Stimulated activated CD8-positive, alpha-beta memory T cell treated with anti-CD3 and anti-CD28 coated beads, Interleukin-12 subunit alpha, Interleukin-12 subunit beta, amount 100 ng/mL, for 1 hour (primary cell): ENCODE measurements around the gene RALY.
"Not testable (repeated sequence)": the region's sequence is repeated elsewhere in the genome, so short reads cannot be mapped to it uniquely, and the experiment has no call there.

Experiments
- DNase-seq: peaks from one replicate; pipeline ENCODE4 v3.0.0-alpha.2; 2020; ENCODE audit warnings: low read depth

The RALY gene

GRCh38 chr20:34105978-34106675 is 112.4 kb downstream of the RALY start:
- DNase-seq, result no peak

GRCh38 chr20:34108616-34109174 is 115.0 kb downstream of the RALY start:
- DNase-seq, result no peak

GRCh38 chr20:34109442-34109841 is 115.7 kb downstream of the RALY start:
- DNase-seq, result no peak

GRCh38 chr20:34110025-34110744 is 116.5 kb downstream of the RALY start:
- no peak for DNase-seq

- DNase-seq, result peak; percentile 2
Observed at GRCh38 chr20:34110745-34111641, 117.3 kb downstream of the RALY start.

- peak; percentile 89 for DNase-seq
Observed at GRCh38 chr20:34111702-34112599, 118.2 kb downstream of the RALY start, which contains the start of gene EIF2S2. Gene EIF2S2 (minus strand): TSS chr20:34112243. CDS start chr20:34112110, 133 bp downstream.

GRCh38 chr20:34112600-34113101 is 118.9 kb downstream of the RALY start:
- DNase-seq, result no peak

GRCh38 chr20:34114809-34115208 is 121.1 kb downstream of the RALY start:
- DNase-seq, result no peak

GRCh38 chr20:34115232-34115631 is 121.5 kb downstream of the RALY start:
- DNase-seq, result no peak

- no peak for DNase-seq
Observed at GRCh38 chr20:34120213-34120612, 126.5 kb downstream of the RALY start.

- no peak for DNase-seq
Observed at GRCh38 chr20:34122274-34122980, 128.7 kb downstream of the RALY start.

GRCh38 chr20:34123309-34123708 is 129.6 kb downstream of the RALY start:
- no peak for DNase-seq

- no peak for DNase-seq
Observed at GRCh38 chr20:34124469-34125249, 130.9 kb downstream of the RALY start.

GRCh38 chr20:34127792-34128191 is 134.1 kb downstream of the RALY start:
- no peak for DNase-seq

GRCh38 chr20:34129518-34130162 is 135.9 kb downstream of the RALY start:
- peak; percentile 24 for DNase-seq

GRCh38 chr20:34131491-34131890 is 137.8 kb downstream of the RALY start:
- DNase-seq, result no peak

- DNase-seq, result not testable (repeated sequence)
Observed at GRCh38 chr20:34132491-34132890, 138.8 kb downstream of the RALY start.

GRCh38 chr20:34132943-34133342 is 139.2 kb downstream of the RALY start:
- DNase-seq, result not testable (repeated sequence)

GRCh38 chr20:34133365-34133860 is 139.7 kb downstream of the RALY start:
- DNase-seq, result not testable (repeated sequence)
